Kidney epithelial cell (primary cell): ENCODE results near the gene NUP88. TPM values are rescaled to one million over a fixed set of nuclear protein-coding genes. Genes with fewer than 3 reads are reported as not detected.

ENCODE experiments used
- DNase-seq: peaks from one replicate; pipeline ENCODE4 v3.0.0-alpha.2; 2010; ENCODE audit warnings: low read depth
- H3K27me3 ChIP-seq: 2 replicates; pipeline ENCODE4 v1.6.0; 2011; ENCODE audit warnings: low read length; ENCODE audit not compliant: control insufficient read depth, insufficient read depth
- H3K36me3 ChIP-seq: 2 replicates; pipeline ENCODE4 v1.5.1; 2011; ENCODE audit warnings: low read length; ENCODE audit not compliant: control insufficient read depth, insufficient read depth
- H3K4me3 ChIP-seq: 2 replicates; pipeline ENCODE4 v1.5.1; 2011; ENCODE audit warnings: low read depth, mild to moderate bottlenecking, control low read depth, low read length
- total RNA-seq: library from RNA; depleted of rRNA; stranded (reverse); fragments of >200 nt; gene quantifications from 2 replicates; pipeline ENCODE4 v1.2.3, GENCODE V29; 2015
- TF ChIP-seq, protein P1 (sequence below): IDR thresholded peaks from 2 replicates; pipeline ENCODE4 v1.5.1; 2011; ENCODE audit warnings: mild to moderate bottlenecking, moderate library complexity, low read length, control low read depth, inconsistent platforms; ENCODE audit not compliant: insufficient read depth, poor library complexity, severe bottlenecking

NUP88 gene
- total RNA-seq, 1 donor from 2014 or later: 68.2 TPM

DNA sequence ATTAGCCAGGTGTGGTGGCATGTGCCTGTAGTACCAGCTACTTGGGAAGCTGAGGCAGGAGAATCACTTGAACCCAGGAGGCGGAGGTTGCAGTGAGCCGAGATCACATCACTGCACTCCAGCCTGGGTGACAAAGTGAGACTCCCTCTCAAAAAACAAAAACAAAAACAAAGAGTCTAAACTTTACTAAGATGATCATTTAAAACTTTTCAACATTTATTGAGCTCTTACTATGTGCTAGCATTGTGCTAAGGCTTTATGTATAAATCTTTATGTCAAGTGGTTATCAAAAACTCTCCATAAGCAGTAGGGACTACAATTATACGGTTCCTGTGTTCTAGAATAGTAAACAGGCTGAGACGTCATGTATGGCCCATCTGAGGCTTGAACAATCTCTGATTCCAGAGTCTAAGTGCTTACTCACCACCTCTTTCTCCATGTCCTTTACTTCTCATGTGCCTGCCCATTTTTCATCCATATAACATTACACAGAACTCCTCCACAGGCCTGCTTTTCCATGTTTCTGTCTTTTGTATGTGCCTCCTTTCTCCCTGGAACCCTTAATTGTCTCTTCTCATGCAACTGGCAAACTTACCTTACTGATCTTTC is 66.7 kb downstream of the NUP88 start:
- TF ChIP-seq, protein P1, sequence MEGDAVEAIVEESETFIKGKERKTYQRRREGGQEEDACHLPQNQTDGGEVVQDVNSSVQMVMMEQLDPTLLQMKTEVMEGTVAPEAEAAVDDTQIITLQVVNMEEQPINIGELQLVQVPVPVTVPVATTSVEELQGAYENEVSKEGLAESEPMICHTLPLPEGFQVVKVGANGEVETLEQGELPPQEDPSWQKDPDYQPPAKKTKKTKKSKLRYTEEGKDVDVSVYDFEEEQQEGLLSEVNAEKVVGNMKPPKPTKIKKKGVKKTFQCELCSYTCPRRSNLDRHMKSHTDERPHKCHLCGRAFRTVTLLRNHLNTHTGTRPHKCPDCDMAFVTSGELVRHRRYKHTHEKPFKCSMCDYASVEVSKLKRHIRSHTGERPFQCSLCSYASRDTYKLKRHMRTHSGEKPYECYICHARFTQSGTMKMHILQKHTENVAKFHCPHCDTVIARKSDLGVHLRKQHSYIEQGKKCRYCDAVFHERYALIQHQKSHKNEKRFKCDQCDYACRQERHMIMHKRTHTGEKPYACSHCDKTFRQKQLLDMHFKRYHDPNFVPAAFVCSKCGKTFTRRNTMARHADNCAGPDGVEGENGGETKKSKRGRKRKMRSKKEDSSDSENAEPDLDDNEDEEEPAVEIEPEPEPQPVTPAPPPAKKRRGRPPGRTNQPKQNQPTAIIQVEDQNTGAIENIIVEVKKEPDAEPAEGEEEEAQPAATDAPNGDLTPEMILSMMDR: no peak
- Histone ChIP-seq H3K27me3 (no peaks in the 10 kb centered on the region), H3K4me3 (no peak overlapping the region), H3K36me3 (peaks cover 2% of the 10 kb centered on the region)
- DNase-seq: no peak

DNA sequence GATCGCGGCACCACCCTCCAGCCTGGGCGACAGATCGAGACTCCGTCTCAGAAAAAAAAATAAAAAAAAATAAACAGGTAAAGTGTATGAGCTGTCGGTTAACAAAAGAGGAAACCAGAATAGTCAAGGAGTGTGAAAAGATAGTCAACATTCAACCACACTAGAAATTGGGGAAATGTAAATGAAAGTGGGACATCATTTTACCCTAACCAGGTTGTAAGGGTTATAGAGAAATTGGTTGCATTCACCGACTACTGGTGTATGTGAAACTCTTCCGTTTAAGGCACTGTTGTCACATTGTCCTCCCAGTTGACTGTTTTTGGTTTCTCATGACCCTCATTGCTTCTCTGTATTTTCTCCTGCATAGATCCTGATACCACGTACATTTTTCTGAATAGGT is 74.5 kb downstream of the NUP88 start:
- Histone ChIP-seq H3K27me3 (no peaks in the 10 kb centered on the region), H3K4me3 (no peak overlapping the region), H3K36me3 (no peaks in the 10 kb centered on the region)
- DNase-seq: no peak
- TF ChIP-seq, protein P1: no peak

Other genes starting within 250 kb of the NUP88 start
- 9.4 and 10.5 TPM in 2 replicates for gene ZNF594, start 227.8 kb downstream of the NUP88 start, total RNA-seq
- not detected in 2 replicates for gene SCIMP, start 184.8 kb downstream of the NUP88 start, total RNA-seq
- gene RABEP1, start 137.4 kb downstream of the NUP88 start, total RNA-seq: 21.8 and 27.7 TPM in 2 replicates
- 63.4 and 71.4 TPM in 2 replicates for gene RPAIN, start 520 bp upstream of the NUP88 start, total RNA-seq
- gene C1QBP, start 19.5 kb upstream of the NUP88 start, total RNA-seq: 200 and 232 TPM in 2 replicates
- gene DHX33, start 49.3 kb upstream of the NUP88 start, total RNA-seq: 16.4 and 17.2 TPM in 2 replicates
- 45.9 and 65.6 TPM in 2 replicates for gene DERL2, start 66.5 kb upstream of the NUP88 start, total RNA-seq
- gene MIS12, start 66.9 kb upstream of the NUP88 start, total RNA-seq: 23.7 and 25.1 TPM in 2 replicates
- 14.4 and 15.7 TPM in 2 replicates for gene NLRP1, start 164.8 kb upstream of the NUP88 start, total RNA-seq